ENCODE measurements around the gene NFIL3. TPM values are rescaled to one million over a fixed set of nuclear protein-coding genes. Genes with fewer than 3 reads are reported as not detected.

The NFIL3 gene
- total and polyA plus RNA-seq, 5 donors from 2014 or later, result 0.55 to 8.2 (median 1.1) TPM

DNA sequence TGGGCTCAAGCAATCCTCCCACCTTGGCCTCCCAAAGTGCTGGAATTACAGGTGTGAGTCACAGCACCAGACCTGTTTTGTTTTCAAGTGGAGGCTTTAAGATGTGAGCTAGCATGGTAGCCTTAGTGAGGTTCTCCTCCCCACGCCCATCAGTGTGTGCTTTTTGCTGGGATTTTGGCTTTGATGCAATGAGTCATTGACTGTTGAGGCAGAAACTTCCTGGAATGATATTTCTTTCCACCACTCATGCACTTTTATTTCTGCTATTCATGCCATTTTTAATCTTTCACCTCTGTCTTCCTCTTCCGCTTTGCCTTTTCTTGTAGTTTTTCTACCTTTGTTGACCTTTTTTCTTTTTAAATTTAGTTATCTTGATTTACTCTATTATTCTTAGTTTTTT is 4.2 kb upstream of the NFIL3 start:
- H3K4me1 ChIP-seq (ENCODE audit: control insufficient read depth, insufficient read depth, low read length, poor library complexity, severe bottlenecking), result peaks cover 15% of the 10 kb centered on the region
- Mint-ChIP-seq H3K27ac (no peak overlapping the region), H3K36me3 (no peaks in the 10 kb centered on the region), H3K9me3 (peaks cover 0 to 8% (median 0%) of the 10 kb centered on the region in 7 donors), H3K4me1 (peaks cover 11 to 23% (median 18%) of the 10 kb centered on the region in 4 donors), H3K4me3 (peak overlapping the region in 1 of 4 donors; percentile 65), H3K27me3 (peaks cover 61% of the 10 kb centered on the region)
- no peaks in the 10 kb centered on the region for H3K36me3 ChIP-seq (ENCODE audit: control insufficient read depth, insufficient read depth, low read length)
- H3K27me3 ChIP-seq (ENCODE audit: control insufficient read depth, insufficient read depth, low read length), result peaks cover 13% of the 10 kb centered on the region
- no peak overlapping the region for H3K27ac ChIP-seq (ENCODE audit: insufficient read depth, low read length, poor library complexity, severe bottlenecking)
- no peak for DNase-seq
- no peaks in the 10 kb centered on the region for H3K9me3 ChIP-seq (ENCODE audit: control insufficient read depth in 2 of 2, low read length in 2 of 2)
- H3K4me3 ChIP-seq (ENCODE audit: low read depth, low read length), result no peak overlapping the region
- ATAC-seq (ENCODE audit: low read depth in 2 of 2), result no peak

DNA sequence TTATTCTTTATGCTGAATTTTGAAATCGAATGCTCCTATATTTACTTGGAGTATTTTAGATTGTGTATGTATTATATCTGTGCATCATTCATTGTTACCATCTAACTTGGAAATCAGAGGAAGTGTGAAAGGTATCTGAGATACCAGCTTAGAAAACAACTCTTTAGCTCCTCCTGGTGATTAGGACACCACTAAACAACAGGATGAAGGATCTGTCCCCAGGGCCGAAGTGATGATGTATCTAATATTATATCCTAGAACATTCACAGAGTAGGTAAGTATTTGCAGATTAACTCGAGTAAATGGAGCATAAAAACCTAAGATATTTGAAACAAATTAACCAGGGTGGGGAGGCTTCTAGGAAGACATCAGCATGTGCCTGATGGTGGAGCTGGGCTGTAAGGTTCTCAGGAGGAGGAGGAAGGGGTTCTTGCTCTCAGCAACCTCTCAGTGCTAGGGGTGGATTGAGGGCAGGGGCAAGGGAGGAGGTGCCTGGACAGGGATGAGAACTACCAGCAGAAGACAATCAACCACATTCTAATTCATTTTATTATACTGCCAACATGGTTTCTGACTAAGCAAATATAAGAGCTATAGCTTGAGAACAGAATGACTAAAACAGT is 2.6 kb upstream of the NFIL3 start:
- Mint-ChIP-seq H3K36me3 (no peaks in the 10 kb centered on the region), H3K27ac (no peak overlapping the region), H3K27me3 (peaks cover 65% of the 10 kb centered on the region), H3K9me3 (peaks cover 0 to 8% (median 0%) of the 10 kb centered on the region in 7 donors), H3K4me3 (peak overlapping the region in 2 of 4 donors; percentile 83 to 95), H3K4me1 (peaks cover 17 to 38% (median 30%) of the 10 kb centered on the region in 4 donors)
- H3K4me3 ChIP-seq (ENCODE audit: low read depth, low read length), result no peak overlapping the region
- DNase-seq (peak in 1 of 3 donors; percentile 61), ATAC-seq (ENCODE audit: low read depth in 2 of 2) (no peak)
- H3K36me3 ChIP-seq (ENCODE audit: control insufficient read depth, insufficient read depth, low read length), result no peaks in the 10 kb centered on the region
- no peak overlapping the region for H3K27ac ChIP-seq (ENCODE audit: insufficient read depth, low read length, poor library complexity, severe bottlenecking)
- H3K27me3 ChIP-seq (ENCODE audit: control insufficient read depth, insufficient read depth, low read length), result peaks cover 19% of the 10 kb centered on the region
- H3K9me3 ChIP-seq (ENCODE audit: control insufficient read depth in 2 of 2, low read length in 2 of 2), result no peaks in the 10 kb centered on the region
- peaks cover 31% of the 10 kb centered on the region for H3K4me1 ChIP-seq (ENCODE audit: control insufficient read depth, insufficient read depth, low read length, poor library complexity, severe bottlenecking)

DNA sequence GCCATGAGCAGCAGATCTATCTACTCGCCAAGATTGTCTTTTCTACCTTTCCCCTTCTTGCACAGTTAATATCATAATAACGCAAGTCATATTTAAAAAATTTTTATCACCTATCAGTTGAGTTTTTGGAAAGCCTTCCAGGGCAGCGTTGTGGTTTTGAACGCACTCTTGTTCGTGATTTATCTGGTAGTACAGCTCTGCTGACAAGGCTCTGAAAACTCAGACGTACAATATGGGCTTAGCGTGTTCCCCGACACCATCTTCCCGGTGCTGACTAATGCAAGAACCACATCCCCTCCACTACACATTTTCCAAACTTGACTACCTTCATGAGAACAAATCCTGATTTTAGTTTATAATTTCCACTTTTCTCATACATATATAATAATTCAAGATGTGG is 1.6 kb upstream of the NFIL3 start:
- Histone ChIP-seq H3K4me1 (ENCODE audit: control insufficient read depth, insufficient read depth, low read length, poor library complexity, severe bottlenecking) (peaks cover 36% of the 10 kb centered on the region), H3K27me3 (ENCODE audit: control insufficient read depth, insufficient read depth, low read length) (peaks cover 26% of the 10 kb centered on the region), H3K36me3 (ENCODE audit: control insufficient read depth, insufficient read depth, low read length) (no peaks in the 10 kb centered on the region), H3K9me3 (ENCODE audit: control insufficient read depth in 2 of 2, low read length in 2 of 2) (no peaks in the 10 kb centered on the region), H3K27ac (ENCODE audit: insufficient read depth, low read length, poor library complexity, severe bottlenecking) (no peak overlapping the region), H3K4me3 (ENCODE audit: low read depth, low read length) (peak overlapping the region; percentile 58)
- H3K9me3 Mint-ChIP-seq, result peaks cover 0 to 10% (median 0%) of the 10 kb centered on the region in 7 donors
- H3K27me3 Mint-ChIP-seq, result peaks cover 70% of the 10 kb centered on the region
- H3K27ac Mint-ChIP-seq, result peak overlapping the region; percentile 7 to 70 (median 21)
- H3K4me1 Mint-ChIP-seq, result peaks cover 17 to 43% (median 31%) of the 10 kb centered on the region in 4 donors
- ATAC-seq (ENCODE audit: low read depth in 2 of 2) (no peak), DNase-seq (no peak)
- peak overlapping the region; percentile 83 to 95 (median 88) for H3K4me3 Mint-ChIP-seq
- H3K36me3 Mint-ChIP-seq, result no peaks in the 10 kb centered on the region

DNA sequence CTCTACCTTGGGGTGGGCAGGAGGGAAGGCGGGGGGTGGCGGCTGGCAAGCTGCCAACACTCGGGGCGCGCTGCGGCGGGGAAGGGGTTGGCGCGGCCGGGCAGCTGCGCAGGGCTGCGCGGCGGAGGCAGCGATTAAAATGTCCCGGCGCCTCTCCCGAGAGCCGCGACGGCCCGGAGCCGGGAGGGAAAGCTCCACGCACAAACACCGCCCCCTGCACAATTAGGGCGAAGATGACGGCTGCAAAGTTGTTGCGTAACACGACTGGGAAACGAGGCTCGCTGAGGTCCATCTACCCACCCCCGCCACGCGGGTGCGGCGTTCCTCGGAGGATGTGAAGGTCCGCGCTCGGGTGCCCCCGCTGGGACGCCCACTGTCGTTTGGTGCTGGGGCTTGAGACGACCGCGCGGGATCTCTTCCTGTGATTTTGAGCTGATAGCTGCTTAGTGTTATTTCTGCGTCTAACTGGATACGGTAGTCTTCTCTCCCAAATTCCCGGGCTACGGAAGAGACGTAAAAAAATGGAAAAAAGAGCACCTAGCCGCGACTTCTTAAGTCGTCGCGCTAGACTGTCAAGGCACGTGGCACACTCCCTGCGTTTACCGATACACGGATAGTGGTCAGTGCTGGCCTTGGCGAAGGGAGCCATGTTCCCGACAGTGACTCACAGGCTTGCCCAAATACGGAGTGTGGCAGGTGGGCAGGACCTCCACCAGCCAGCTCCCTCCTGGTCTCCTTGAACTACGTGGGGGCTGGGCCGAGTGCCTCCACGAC is 958 bp upstream of the NFIL3 start:
- Histone ChIP-seq H3K9me3 (ENCODE audit: control insufficient read depth in 2 of 2, low read length in 2 of 2) (no peaks in the 10 kb centered on the region), H3K36me3 (ENCODE audit: control insufficient read depth, insufficient read depth, low read length) (no peaks in the 10 kb centered on the region), H3K27ac (ENCODE audit: insufficient read depth, low read length, poor library complexity, severe bottlenecking) (no peak overlapping the region), H3K27me3 (ENCODE audit: control insufficient read depth, insufficient read depth, low read length) (peaks cover 32% of the 10 kb centered on the region), H3K4me1 (ENCODE audit: control insufficient read depth, insufficient read depth, low read length, poor library complexity, severe bottlenecking) (peaks cover 36% of the 10 kb centered on the region), H3K4me3 (ENCODE audit: low read depth, low read length) (peak overlapping the region; percentile 58)
- H3K36me3 Mint-ChIP-seq, result no peaks in the 10 kb centered on the region
- peaks cover 17 to 43% (median 32%) of the 10 kb centered on the region in 4 donors for H3K4me1 Mint-ChIP-seq
- H3K4me3 Mint-ChIP-seq, result peak overlapping the region; percentile 83 to 95 (median 88)
- DNase-seq (peak; percentile 27 to 46 (median 37)), ATAC-seq (ENCODE audit: low read depth in 2 of 2) (no peak)
- peaks cover 0 to 12% (median 0%) of the 10 kb centered on the region in 7 donors for H3K9me3 Mint-ChIP-seq
- H3K27ac Mint-ChIP-seq, result peak overlapping the region; percentile 7 to 70 (median 21)
- peaks cover 75% of the 10 kb centered on the region for H3K27me3 Mint-ChIP-seq

DNA sequence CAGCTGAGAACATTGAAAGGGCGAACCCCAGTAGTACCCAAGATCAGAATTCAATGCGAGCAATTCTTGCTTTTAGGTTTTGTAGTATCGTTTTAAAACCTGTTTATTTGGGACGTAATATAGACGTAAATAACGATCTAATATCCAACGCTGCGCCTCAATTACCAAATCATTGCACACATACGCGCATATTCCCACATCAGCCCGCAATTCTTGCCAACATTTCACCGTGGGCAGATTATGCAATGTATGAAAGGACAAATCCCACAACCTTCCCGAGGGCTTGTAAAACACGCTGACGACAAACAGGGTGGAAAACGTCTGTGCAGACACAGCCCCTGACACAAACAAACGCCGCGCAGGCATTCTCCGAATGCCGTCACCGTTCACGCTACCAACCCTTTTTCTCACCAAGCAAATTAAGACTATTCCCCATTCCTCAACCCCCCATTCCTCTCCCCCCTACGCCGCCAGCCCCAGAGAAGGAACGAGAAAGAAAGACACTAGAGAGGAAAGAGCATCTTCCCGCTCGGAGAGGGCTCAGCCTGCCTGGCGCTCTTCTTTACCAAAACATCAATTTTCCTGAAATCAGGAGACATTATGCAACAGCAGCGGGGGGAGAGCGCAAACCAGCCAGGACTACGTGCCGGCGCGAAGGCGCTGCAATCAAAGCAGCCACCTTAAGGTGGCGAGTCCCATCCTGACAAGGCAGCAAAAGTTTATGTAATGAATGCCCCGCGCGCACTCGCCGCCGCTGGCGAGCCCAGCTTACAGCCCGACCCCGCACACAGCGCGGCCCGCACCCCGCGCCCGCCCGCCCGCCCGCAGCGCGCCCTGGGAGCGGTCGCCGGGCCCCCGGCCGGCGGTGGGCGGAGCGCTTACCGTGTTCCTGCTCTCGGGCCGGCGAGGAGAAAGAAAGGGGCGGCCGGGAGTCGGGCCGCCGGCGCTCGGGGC is 597 bp downstream of the NFIL3 start:
- H3K27ac Mint-ChIP-seq, result peak overlapping the region; percentile 30 to 93 (median 93)
- peak; percentile 61 to 66 for ATAC-seq (ENCODE audit: low read depth in 2 of 2)

DNA sequence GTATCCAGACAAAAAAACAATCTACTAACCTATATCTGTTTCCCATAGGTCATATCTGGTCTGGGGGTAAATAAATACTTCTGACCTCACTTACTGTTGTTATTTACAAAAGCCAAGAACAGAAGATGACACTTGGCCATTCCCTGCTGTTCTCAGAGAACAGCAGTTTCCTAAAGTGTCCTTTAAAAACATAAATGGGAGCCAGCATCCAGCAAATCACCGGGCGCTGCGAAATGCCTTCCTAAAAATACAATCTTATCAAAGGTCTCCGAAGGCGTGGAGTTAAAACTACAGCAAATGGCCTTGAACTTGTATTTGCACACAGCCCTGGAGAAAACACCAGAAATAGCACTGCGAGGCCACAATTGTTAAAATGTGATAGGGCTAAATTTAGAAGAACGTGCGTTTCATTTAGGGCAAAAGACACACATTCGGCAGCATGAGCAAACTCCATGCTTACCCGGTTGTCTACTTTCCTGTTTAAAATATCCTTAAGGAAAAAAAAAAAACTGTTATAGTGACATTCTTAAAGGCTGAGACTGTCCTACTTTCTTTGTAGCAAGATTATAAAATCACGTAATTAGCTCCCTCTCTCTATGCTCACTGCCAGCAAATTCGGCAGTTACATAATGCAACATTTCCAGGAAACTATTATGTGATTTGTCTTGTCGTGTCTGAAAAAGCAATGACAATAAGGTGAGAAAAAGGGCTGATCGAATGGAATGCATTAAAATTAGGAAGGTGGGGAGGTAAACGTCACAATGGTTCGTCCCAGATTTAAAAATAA is 1.5 kb downstream of the NFIL3 start:
- peak overlapping the region in 1 of 3 donors; percentile 93 for H3K27ac Mint-ChIP-seq
- H3K27me3 Mint-ChIP-seq, result peaks cover 76% of the 10 kb centered on the region
- no peaks in the 10 kb centered on the region for H3K36me3 Mint-ChIP-seq
- no peaks in the 10 kb centered on the region for H3K36me3 ChIP-seq (ENCODE audit: control insufficient read depth, insufficient read depth, low read length)
- H3K27me3 ChIP-seq (ENCODE audit: control insufficient read depth, insufficient read depth, low read length), result peaks cover 53% of the 10 kb centered on the region
- DNase-seq, result peak in 1 of 3 donors; percentile 32
- H3K4me3 ChIP-seq (ENCODE audit: low read depth, low read length), result peak overlapping the region; percentile 80
- H3K4me3 Mint-ChIP-seq, result peak overlapping the region; percentile 88 to 96 (median 90)
- H3K9me3 ChIP-seq (ENCODE audit: control insufficient read depth in 2 of 2, low read length in 2 of 2), result no peaks in the 10 kb centered on the region
- no peak for ATAC-seq (ENCODE audit: low read depth in 2 of 2)
- H3K27ac ChIP-seq (ENCODE audit: insufficient read depth, low read length, poor library complexity, severe bottlenecking), result no peak overlapping the region
- peaks cover 17 to 43% (median 32%) of the 10 kb centered on the region in 4 donors for H3K4me1 Mint-ChIP-seq
- H3K4me1 ChIP-seq (ENCODE audit: control insufficient read depth, insufficient read depth, low read length, poor library complexity, severe bottlenecking), result peaks cover 36% of the 10 kb centered on the region
- H3K9me3 Mint-ChIP-seq, result peaks cover 0 to 12% (median 0%) of the 10 kb centered on the region in 7 donors

More for the DNA sequence above, 597 bp downstream of the NFIL3 start:
- peaks cover 36% of the 10 kb centered on the region for H3K4me1 ChIP-seq (ENCODE audit: control insufficient read depth, insufficient read depth, low read length, poor library complexity, severe bottlenecking)
- H3K27me3 Mint-ChIP-seq, result peaks cover 83% of the 10 kb centered on the region
- peaks cover 46% of the 10 kb centered on the region for H3K27me3 ChIP-seq (ENCODE audit: control insufficient read depth, insufficient read depth, low read length)
- H3K4me1 Mint-ChIP-seq, result peaks cover 17 to 43% (median 32%) of the 10 kb centered on the region in 4 donors
- no peak overlapping the region for H3K27ac ChIP-seq (ENCODE audit: insufficient read depth, low read length, poor library complexity, severe bottlenecking)
- H3K9me3 ChIP-seq (ENCODE audit: control insufficient read depth in 2 of 2, low read length in 2 of 2), result no peaks in the 10 kb centered on the region
- peaks cover 0 to 12% (median 0%) of the 10 kb centered on the region in 7 donors for H3K9me3 Mint-ChIP-seq
- H3K36me3 ChIP-seq (ENCODE audit: control insufficient read depth, insufficient read depth, low read length), result no peaks in the 10 kb centered on the region
- peak overlapping the region; percentile 80 for H3K4me3 ChIP-seq (ENCODE audit: low read depth, low read length)
- H3K4me3 Mint-ChIP-seq, result peak overlapping the region; percentile 88 to 96 (median 90)
- H3K36me3 Mint-ChIP-seq, result no peaks in the 10 kb centered on the region
- peak; percentile 33 to 74 (median 54) for DNase-seq

All from CD4-positive, CD25-positive, alpha-beta regulatory T cell (primary cell).